GM12878 (cell line): ENCODE data around the gene NOL3. TPM values are rescaled to one million over a fixed set of nuclear protein-coding genes. Genes with fewer than 3 reads are reported as not detected.

Experiments used
- ATAC-seq: fragments of 200-7000 bp; cut with Tn5 transposase; 3 replicates; pipeline ENCODE4 v1.9.1; 2020; ENCODE audit warnings: mild to moderate bottlenecking, moderate library complexity
- BruUV-seq: library from RNA; stranded (reverse); fragments of 400-500 nt; replicated peaks from 2 replicates; lab custom pipeline; 2021; lab: Mats Ljungman, UMichigan
- CTCF ChIA-PET: fragments of 300-600 bp; sonication (Branson Sonifier 250); formaldehyde crosslinking; extraction: SDS; loops from one replicate; lab custom pipeline; 2021; ENCODE audit warnings: inconsistent platforms; lab: Yijun Ruan, JAX
- POLR2A ChIA-PET: fragments of 350-600 bp; formaldehyde crosslinking; extraction: SDS; loops from one replicate; lab custom pipeline; 2021; ENCODE audit warnings: inconsistent platforms; lab: Charles Lee
- RAD21 ChIA-PET: fragments of 300-600 bp; sonication (Branson Sonifier 250); formaldehyde crosslinking; loops from one replicate; lab custom pipeline; 2023; ENCODE audit warnings: antibody characterized with exemption; ENCODE audit not compliant: unreplicated experiment; lab: Charles Lee
- SMC1A ChIA-PET: fragments of 300-600 bp; sonication (Branson Sonifier 250); formaldehyde crosslinking; loops from one replicate; lab custom pipeline; 2023; ENCODE audit not compliant: unreplicated experiment, uncharacterized antibody; lab: Charles Lee
- DNase-seq: peaks from one replicate; pipeline ENCODE4 v3.0.0-alpha.2; 2011; ENCODE audit warnings: low read depth, low spot score
- FAIRE-seq: peaks from 3 replicates; lab custom pipeline; 2011; peaks lifted over from hg19 to GRCh38; lab: Jason Lieb, UNC
- H2AFZ ChIP-seq: 2 replicates; pipeline ENCODE4 v1.6.0; 2011; ENCODE audit warnings: low read depth, low read length, control low read depth; ENCODE audit not compliant: control insufficient read depth
- H3K27ac ChIP-seq: 2 replicates; pipeline ENCODE4 v1.5.1; 2011; ENCODE audit warnings: control low read depth; ENCODE audit not compliant: control insufficient read depth, insufficient read depth
- H3K27me3 ChIP-seq, 2 experiments: replicated peaks in 1 of 2; 2 replicates each; pipeline versions ENCODE4 v1.6.0 to v1.6.1; 2011; ENCODE audit warnings: low read length in 1 of 2; ENCODE audit not compliant: control insufficient read depth in 2 of 2, insufficient read depth in 2 of 2
- H3K36me3 ChIP-seq, 2 experiments: 2 replicates each; pipeline ENCODE4 v1.5.1; 2011; ENCODE audit warnings: low read length in 1 of 2; ENCODE audit not compliant: control insufficient read depth in 2 of 2, insufficient read depth in 2 of 2
- H3K4me1 ChIP-seq: 2 replicates; pipeline ENCODE4 v1.6.1; 2011; ENCODE audit warnings: mild to moderate bottlenecking, low read length, moderate library complexity, mixed read lengths; ENCODE audit not compliant: control insufficient read depth, insufficient read depth
- H3K4me2 ChIP-seq: 2 replicates; pipeline ENCODE4 v1.6.0; 2011; ENCODE audit warnings: control low read depth; ENCODE audit not compliant: control insufficient read depth, insufficient read depth
- H3K4me3 ChIP-seq: fragments of 200-600 bp; sonication (generic); 2 replicates; pipeline ENCODE4 v1.5.1; 2016
- H3K79me2 ChIP-seq: 2 replicates; pipeline ENCODE4 v1.6.0; 2011; ENCODE audit warnings: low read length; ENCODE audit not compliant: control insufficient read depth, insufficient read depth
- H3K9ac ChIP-seq: 2 replicates; pipeline ENCODE4 v1.8.0; 2011; ENCODE audit warnings: low read length, control low read depth, mixed read lengths; ENCODE audit not compliant: control insufficient read depth, insufficient read depth
- H3K9me3 ChIP-seq: replicated peaks from 3 replicates; pipeline ENCODE4 v1.5.1; 2011; ENCODE audit warnings: mild to moderate bottlenecking, low read length; ENCODE audit not compliant: control insufficient read depth, insufficient read depth
- H4K20me1 ChIP-seq: 2 replicates; pipeline ENCODE4 v1.6.0; 2011; ENCODE audit not compliant: control insufficient read depth, insufficient read depth
- BCL3 ChIP-seq: IDR thresholded peaks from 2 replicates; pipeline ENCODE4 v1.6.1; 2011; ENCODE audit warnings: borderline replicate concordance, low read depth, mild to moderate bottlenecking, moderate library complexity, low read length; ENCODE audit not compliant: insufficient read depth, poor library complexity, severe bottlenecking
- CTCF ChIP-seq, 3 experiments: IDR thresholded peaks in 2 of 3; conservative IDR thresholded peaks in 1 of 3; 2 replicates each; pipeline ENCODE4 v1.5.1; 2011; ENCODE audit warnings: low read depth in 3 of 3, low read length in 3 of 3, mild to moderate bottlenecking in 3 of 3, control low read depth in 2 of 3, moderate library complexity in 2 of 3, inconsistent platforms in 1 of 3, mixed read lengths in 1 of 3; ENCODE audit not compliant: control insufficient read depth in 2 of 3, insufficient read depth in 1 of 3; ENCODE audit errors: extremely low read depth in 1 of 3
- HSF1 ChIP-seq: fragments of 150-350 bp; IDR thresholded peaks from 2 replicates; pipeline ENCODE4 v1.6.1; 2014; ENCODE audit warnings: mild to moderate bottlenecking, low read depth, low read length
- IKZF2 ChIP-seq, 2 experiments: fragments of 450-650 bp; IDR thresholded peaks; 2 replicates each; pipeline ENCODE4 v1.6.1; 2017; ENCODE audit warnings: mild to moderate bottlenecking in 2 of 2, moderate library complexity in 2 of 2
- NBN ChIP-seq: fragments of 450-650 bp; IDR thresholded peaks from 2 replicates; pipeline ENCODE4 v1.6.1; 2016
- NR2F1 ChIP-seq: fragments of 450-650 bp; conservative IDR thresholded peaks from 2 replicates; pipeline ENCODE4 v1.6.1; 2017; ENCODE audit warnings: mild to moderate bottlenecking
- RAD21 ChIP-seq: IDR thresholded peaks from 2 replicates; pipeline ENCODE4 v1.6.1; 2011; ENCODE audit warnings: mild to moderate bottlenecking, low read depth, low read length, moderate library complexity; ENCODE audit not compliant: insufficient read depth
- RELB ChIP-seq: fragments of 450-650 bp; IDR thresholded peaks from 2 replicates; pipeline ENCODE4 v1.6.1; 2017; ENCODE audit warnings: low read depth, mild to moderate bottlenecking, moderate library complexity
- SMARCA5 ChIP-seq: fragments of 450-650 bp; IDR thresholded peaks from 2 replicates; pipeline ENCODE4 v1.6.1; 2017; ENCODE audit warnings: mild to moderate bottlenecking
- SMC3 ChIP-seq: IDR thresholded peaks from 2 replicates; pipeline ENCODE4 v1.6.1; 2011; ENCODE audit warnings: low read length, improper control_type of control experiment, borderline replicate concordance
- SREBF1 ChIP-seq: IDR thresholded peaks from 2 replicates; pipeline ENCODE4 v1.6.1; 2012; ENCODE audit warnings: mild to moderate bottlenecking, low read length
- ZNF384 ChIP-seq: IDR thresholded peaks from 2 replicates; pipeline ENCODE4 v1.6.1; 2012; ENCODE audit warnings: low read depth, mild to moderate bottlenecking, low read length, improper control_type of control experiment, borderline replicate concordance
- WGBS: methylation state at CpG from one replicate; pipeline ENCODE4 v1.1.6; 2016; ENCODE audit warnings: low lambda C conversion rate; ENCODE audit not compliant: insufficient replicate concordance, insufficient coverage; ENCODE audit errors: missing lambda C conversion rate; 5-methylcytosine and 5-hydroxymethylcytosine counted together
- in situ Hi-C: fragments of 300-500 bp; cut with MboI; formaldehyde crosslinking; loops from 9 replicates; pipeline ENCODE4 v1.14.3; 2018; ENCODE audit warnings: mixed read lengths
- intact Hi-C: fragments of 100-400 bp; cut with micrococcal nuclease; formaldehyde crosslinking; loops from one replicate; pipeline ENCODE4 v1.14.2; 2022; ENCODE audit not compliant: unreplicated experiment
- polyA plus RNA-seq, 11 experiments: library from polyadenylated mRNA; depleted of rRNA in 4 of 11; unstranded in 6 of 11; stranded (reverse) in 5 of 11; fragments of >200 nt; fragmentation: Nextera tagmentation in 4 of 11; fragmentation: Illumina TruSeq in 1 of 11; extraction: Ambion mirVana in 4 of 11; extraction: Trizol in 1 of 11; gene quantifications; 1 replicate in 1 of 11; 2 replicates in 10 of 11; pipeline versions ENCODE4 v1.2.1 to v1.2.3, GENCODE V29; 2011 to 2016; ENCODE audit warnings: inconsistent platforms in 2 of 11, missing spikeins in 2 of 11, low read depth in 1 of 11
- total RNA-seq, 4 experiments: library from RNA; depleted of rRNA in 3 of 4; stranded (reverse); fragments of >200 nt in 3 of 4; fragmentation: Illumina TruSeq in 1 of 4; extraction: Trizol in 1 of 4; gene quantifications; 2 replicates each; pipeline versions ENCODE4 v1.2.1 to v1.2.3, GENCODE V29; 2013 to 2021

The NOL3 gene
- total and polyA plus RNA-seq, 10 of the 15 experiments (the other 5 are each of a cell fraction or from before 2014, with no cell fraction given), result 0.31 to 18.4 (median 2.7) TPM

GRCh38 chr16:67169642-67170167 lies 633 bp upstream of the NOL3 start:
- FAIRE-seq (no peak), ATAC-seq (peak; percentile 22), DNase-seq (no peak)
- in situ Hi-C loops (no loop called here), intact Hi-C loops (no loop called here)
- no TSS peak for BruUV-seq
- H3K4me2 ChIP-seq, result peak overlapping the region; percentile 93
- H3K4me3 ChIP-seq, result peak overlapping the region; percentile 73
- peaks cover 2 to 11% of the 10 kb centered on the region in 2 experiments for H3K27me3 ChIP-seq
- ChIA-PET RAD21 (interaction anchor here (0.7 to 4.1 kb wide), 9 partner anchors 10 to 152 kb away, joined by 3 to 48 read pairs (median 4); partner anchors contain the start of genes E2F4, FBXL8, FHOD1 and TMEM208), SMC1A (interaction anchor here (1.2 to 4.1 kb wide), 4 partner anchors 10 to 216 kb away, joined by 3 to 48 read pairs (median 4); partner anchors contain the start of genes FBXL8 and TRADD), POLR2A (interaction anchor here (0.7 to 10.9 kb wide), 8 partner anchors 9 to 151 kb away, joined by 3 to 137 read pairs (median 6); partner anchors contain the start of genes FBXL8, FHOD1, HSF4 and TMEM208), CTCF (interaction anchor here (0.5 to 5.4 kb wide), 22 partner anchors 10 to 213 kb away, joined by 3 to 60 read pairs (median 4); partner anchors contain the start of genes EXOC3L1, FBXL8, MATCAP1 and TRADD)
- TF ChIP-seq CTCF (IDR thresholded peaks at IDR 0.05 in 2 of 3, conservative IDR thresholded peaks at IDR 0.05 in 1 of 3; ENCODE audit: control insufficient read depth in 2 of 3, extremely low read depth in 1 of 3, insufficient read depth in 1 of 3, low read depth in 3 of 3, low read length in 3 of 3) (peak; percentile 55 to 72 (median 59)), SMARCA5 (0 out of 2 replicates have a peak, but pooled peaks have one; percentile 19), RELB (0 out of 2 replicates have a peak, but pooled peaks have one; percentile 19), HSF1 (no peak), SREBF1 (no peak), IKZF2 (IDR thresholded peaks at IDR 0.05) (0 out of 4 replicates have a peak, but pooled peaks of 1 of the 2 experiments have one; percentile 4), SMC3 (peak; percentile 20; the same call in 1 of the 2 replicates), NR2F1 (no peak), RAD21 (peak; percentile 32; the same call in 1 of the 2 replicates), NBN (peak; percentile 22; the same call in 1 of the 2 replicates), BCL3 (no peak), ZNF384 (0 out of 2 replicates have a peak, but pooled peaks have one; percentile 43)
- no peaks in the 10 kb centered on the region for H3K79me2 ChIP-seq
- peaks cover 45% of the 10 kb centered on the region for H3K4me1 ChIP-seq
- H2AFZ ChIP-seq, result peak overlapping the region; percentile 22; the same call in 1 of the 2 replicates
- peak overlapping the region; percentile 55 for H3K9ac ChIP-seq
- peak overlapping the region; percentile 5; the same call in 1 of the 2 replicates for H3K27ac ChIP-seq
- H3K9me3 ChIP-seq, result no peaks in the 10 kb centered on the region; the same call in 2 of the 3 replicates
- WGBS, result 31% methylated on average over 18 of the region's 24 CpGs
- H4K20me1 ChIP-seq, result no peaks in the 10 kb centered on the region
- H3K36me3 ChIP-seq, result no peaks in the 10 kb centered on the region
